Measurements from ENCODE around the gene TBCA. TPM values are rescaled to one million over a fixed set of nuclear protein-coding genes. Genes with fewer than 3 reads are reported as not detected.

The TBCA gene
- total RNA-seq, 4 donors from 2014 or later = 141 to 174 (median 150) TPM

- DNase-seq = no peak
- WGBS, 2 donors = 84 to 97% methylated on average over 5 of the region's 5 CpGs
- no peak for TF ChIP-seq POLR2A (IDR thresholded peaks at IDR 0.05)
- TF ChIP-seq CTCF (IDR thresholded peaks at IDR 0.05) = no peak
- intact Hi-C loops (cut with DNase I) = no loop called here
- H3K27ac ChIP-seq = no peak overlapping the region
- no peaks in the 10 kb centered on the region for H3K4me1 ChIP-seq
- no peaks in the 10 kb centered on the region for H3K27me3 ChIP-seq
- peaks cover 0 to 5% (median 0%) of the 10 kb centered on the region in 3 donors for H3K36me3 ChIP-seq
- no peak overlapping the region for H3K4me3 ChIP-seq
- H3K9me3 ChIP-seq = no peaks in the 10 kb centered on the region
These were observed 51.2 kb downstream of the TBCA start for GRCh38 chr5:77724934-77725333.

DNA sequence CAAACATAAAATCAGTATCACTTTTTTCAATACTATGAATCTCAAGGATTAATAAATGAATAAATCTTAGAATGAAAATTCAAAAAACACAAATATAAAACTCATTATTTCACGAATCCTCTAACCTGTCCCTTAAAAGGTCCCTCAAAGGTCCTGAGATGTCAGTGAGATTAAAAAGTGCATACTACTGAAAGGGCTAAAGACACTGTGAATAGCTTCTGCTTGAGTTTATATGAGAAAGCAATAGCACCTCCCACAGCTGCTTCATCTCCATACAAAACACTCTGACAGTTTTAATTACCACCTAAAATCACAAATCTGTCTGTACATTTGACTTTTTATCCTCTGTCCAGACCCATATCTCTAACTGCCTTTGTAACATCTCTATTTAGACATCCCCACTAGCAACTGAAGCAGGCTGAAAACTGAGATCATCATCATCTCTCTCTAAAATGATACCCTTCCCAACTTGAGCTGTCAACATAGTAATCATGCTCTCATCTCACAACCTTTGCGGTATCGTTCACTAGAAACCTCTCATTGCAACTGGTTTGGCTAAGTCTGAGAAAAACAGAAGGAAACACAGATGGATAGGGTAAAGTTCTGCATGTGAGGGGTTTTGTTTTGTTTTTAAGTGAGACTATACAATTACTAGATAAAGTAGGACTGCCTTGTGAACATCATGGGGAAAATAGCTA lies 56.3 kb downstream of the TBCA start:
- Histone ChIP-seq H3K27ac (no peak overlapping the region), H3K4me3 (no peak overlapping the region), H3K9me3 (no peaks in the 10 kb centered on the region), H3K36me3 (no peaks in the 10 kb centered on the region), H3K27me3 (no peaks in the 10 kb centered on the region), H3K4me1 (no peaks in the 10 kb centered on the region)
- WGBS, 2 donors = 85 to 89% methylated on average over 3 of the region's 3 CpGs
- DNase-seq = no peak
- intact Hi-C loops (cut with DNase I) = no loop called here
- TF ChIP-seq CTCF (IDR thresholded peaks at IDR 0.05) (no peak), POLR2A (IDR thresholded peaks at IDR 0.05) (no peak)

- H3K4me3 ChIP-seq = no peak overlapping the region
- no peak overlapping the region for H3K27ac ChIP-seq
- DNase-seq = no peak
- intact Hi-C loops (cut with DNase I) = no loop called here
- no peaks in the 10 kb centered on the region for H3K9me3 ChIP-seq
- TF ChIP-seq POLR2A (IDR thresholded peaks at IDR 0.05) (no peak), CTCF (IDR thresholded peaks at IDR 0.05) (no peak)
- H3K27me3 ChIP-seq = no peaks in the 10 kb centered on the region
- 71 to 87% methylated on average over 6 of the region's 6 CpGs for WGBS, 2 donors
- no peaks in the 10 kb centered on the region for H3K4me1 ChIP-seq
- no peaks in the 10 kb centered on the region for H3K36me3 ChIP-seq
These were observed 57.1 kb downstream of the TBCA start for GRCh38 chr5:77718934-77719610.

GRCh38 chr5:77709993-77710685 lies 66.0 kb downstream of the TBCA start:
- TF ChIP-seq POLR2A (IDR thresholded peaks at IDR 0.05) = no peak
- no peak for TF ChIP-seq CTCF (IDR thresholded peaks at IDR 0.05)
- H3K36me3 ChIP-seq = peaks cover 8 to 36% (median 9%) of the 10 kb centered on the region in 3 donors
- H3K9me3 ChIP-seq = no peaks in the 10 kb centered on the region
- no peaks in the 10 kb centered on the region for H3K27me3 ChIP-seq
- H3K4me1 ChIP-seq = no peaks in the 10 kb centered on the region
- no peak overlapping the region for H3K4me3 ChIP-seq
- DNase-seq = no peak
- intact Hi-C loops (cut with DNase I) = no loop called here
- H3K27ac ChIP-seq = no peak overlapping the region

DNA sequence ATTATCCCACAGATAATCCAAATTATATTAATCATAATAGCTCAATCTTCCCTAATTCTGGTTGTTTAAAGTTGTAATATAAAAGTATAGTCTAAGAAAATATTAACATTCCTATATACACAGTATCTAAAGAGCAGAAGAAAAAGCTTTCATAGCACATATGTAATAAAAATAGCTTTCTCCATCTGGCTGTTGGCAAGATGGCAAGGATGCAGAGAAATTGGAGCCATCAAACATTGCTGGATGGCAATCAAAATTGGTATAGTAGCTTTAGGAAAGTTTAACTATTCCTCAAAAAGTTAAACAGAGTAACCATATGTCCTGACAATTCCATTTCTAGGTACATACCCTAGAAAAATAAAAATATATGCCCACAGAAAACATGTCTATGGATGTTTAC lies 66.8 kb downstream of the TBCA start:
- DNase-seq = no peak
- Histone ChIP-seq H3K4me3 (no peak overlapping the region), H3K27ac (no peak overlapping the region), H3K9me3 (no peaks in the 10 kb centered on the region), H3K27me3 (no peaks in the 10 kb centered on the region), H3K36me3 (peaks cover 9 to 44% (median 13%) of the 10 kb centered on the region in 3 donors), H3K4me1 (no peaks in the 10 kb centered on the region)
- TF ChIP-seq CTCF (IDR thresholded peaks at IDR 0.05) = no peak
- intact Hi-C loops (cut with DNase I) = no loop called here
